Mesendoderm (in vitro differentiated cells): Measurements from ENCODE around the gene LGALS9C.
"Not testable (repeated sequence)": the region's sequence is repeated elsewhere in the genome, so short reads cannot be mapped to it uniquely, and the experiment has no call there.

Experiments
- DNase-seq: peaks from one replicate; pipeline ENCODE4 v3.0.0; 2013
- H2AK5ac ChIP-seq: 2 replicates; pipeline ENCODE4 v1.6.1; 2013; ENCODE audit warnings: low read length, inconsistent platforms
- H2BK120ac ChIP-seq: 2 replicates; pipeline ENCODE4 v1.6.1; 2013; ENCODE audit warnings: low read depth, mild to moderate bottlenecking, low read length, moderate library complexity, mixed read lengths
- H2BK15ac ChIP-seq: replicated peaks from 2 replicates; pipeline ENCODE4 v1.6.1; 2013; ENCODE audit warnings: low read depth, mild to moderate bottlenecking, moderate library complexity
- H2BK5ac ChIP-seq: 2 replicates; pipeline ENCODE4 v1.6.1; 2013; ENCODE audit warnings: low read length, inconsistent platforms
- H3K18ac ChIP-seq: 2 replicates; pipeline ENCODE4 v1.6.1; 2013; ENCODE audit warnings: mild to moderate bottlenecking, low read length, mixed read lengths
- H3K23ac ChIP-seq: one replicate; pipeline ENCODE4 v1.6.1; 2013; ENCODE audit warnings: low read length
- H3K27ac ChIP-seq: 2 replicates; pipeline ENCODE4 v1.5.1; 2013; ENCODE audit warnings: low read depth, mild to moderate bottlenecking, inconsistent platforms, low read length, moderate library complexity
- H3K27me3 ChIP-seq: 2 replicates; pipeline ENCODE4 v1.6.1; 2013; ENCODE audit warnings: low read length, control low read depth, mild to moderate bottlenecking, inconsistent platforms; ENCODE audit not compliant: insufficient read depth, poor library complexity
- H3K36me3 ChIP-seq: 2 replicates; pipeline ENCODE4 v1.6.1; 2013; ENCODE audit warnings: low read length, inconsistent platforms; ENCODE audit not compliant: control insufficient read depth, insufficient read depth
- H3K4ac ChIP-seq: one replicate; pipeline ENCODE4 v1.6.1; 2013; ENCODE audit warnings: low read depth, mild to moderate bottlenecking, low read length, moderate library complexity
- H3K4me1 ChIP-seq: 2 replicates; pipeline ENCODE4 v1.6.1; 2013; ENCODE audit warnings: low read depth, low read length, inconsistent platforms; ENCODE audit not compliant: control insufficient read depth
- H3K4me2 ChIP-seq: 2 replicates; pipeline ENCODE4 v1.6.1; 2013; ENCODE audit warnings: low read length
- H3K4me3 ChIP-seq: 2 replicates; pipeline ENCODE4 v1.5.1; 2013; ENCODE audit warnings: mild to moderate bottlenecking, low read length
- H3K56ac ChIP-seq: one replicate; pipeline ENCODE4 v1.6.1; 2013; ENCODE audit warnings: low read length
- H3K79me1 ChIP-seq: 2 replicates; pipeline ENCODE4 v1.6.1; 2013; ENCODE audit warnings: low read length, inconsistent platforms
- H3K79me2 ChIP-seq: 2 replicates; pipeline ENCODE4 v1.6.1; 2013; ENCODE audit warnings: mild to moderate bottlenecking, low read length; ENCODE audit not compliant: control insufficient read depth, insufficient read depth
- H3K9ac ChIP-seq: 2 replicates; pipeline ENCODE4 v1.6.1; 2013; ENCODE audit warnings: low read length, inconsistent platforms
- H4K5ac ChIP-seq: one replicate; pipeline ENCODE4 v1.6.1; 2013; ENCODE audit warnings: low read length
- H4K8ac ChIP-seq: one replicate; pipeline ENCODE4 v1.6.1; 2013; ENCODE audit warnings: low read depth, mild to moderate bottlenecking, control low read depth, low read length, moderate library complexity
- WGBS: extraction: QIAGEN DNeasy Blood & Tissue Kit; methylation state at CpG from one replicate; pipeline ENCODE4 v1.1.7; 2013; ENCODE audit warnings: low lambda C conversion rate, missing lambda C conversion rate; ENCODE audit not compliant: insufficient coverage; ENCODE audit errors: extremely low coverage; 5-methylcytosine and 5-hydroxymethylcytosine counted together

Gene LGALS9C

DNA sequence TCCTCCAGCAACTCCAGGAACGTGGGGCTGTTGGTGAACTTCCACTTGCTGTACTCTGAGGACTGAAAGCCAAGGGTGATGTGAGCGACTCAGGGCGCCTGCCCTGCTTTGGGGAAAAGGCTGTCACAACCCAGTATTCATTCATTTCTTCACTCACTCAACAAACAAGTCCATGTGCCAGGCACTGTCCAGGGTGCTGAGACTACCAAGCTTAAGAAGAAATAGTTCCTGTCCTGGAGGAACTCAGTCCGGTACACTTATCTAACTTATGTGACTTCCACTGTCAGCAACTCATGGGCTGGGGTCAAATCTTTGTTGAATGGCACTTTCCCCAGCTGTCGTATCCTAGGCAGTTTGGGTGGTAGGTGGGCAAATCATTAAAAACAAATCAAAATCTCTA is 26.6 kb downstream of the LGALS9C start:
- H3K4ac ChIP-seq, H3K36me3 ChIP-seq, H4K5ac ChIP-seq, H3K4me1 ChIP-seq, H3K18ac ChIP-seq, H3K23ac ChIP-seq, H3K27me3 ChIP-seq, DNase-seq, H3K4me3 ChIP-seq, H2BK5ac ChIP-seq, H2AK5ac ChIP-seq, H3K27ac ChIP-seq, H3K79me2 ChIP-seq, H2BK15ac ChIP-seq, H3K4me2 ChIP-seq, H3K56ac ChIP-seq, H3K9ac ChIP-seq, H2BK120ac ChIP-seq, H3K79me1 ChIP-seq, H4K8ac ChIP-seq: not testable (repeated sequence)
- WGBS: no CpG with 5 or more reads among the region's 5 CpGs

DNA sequence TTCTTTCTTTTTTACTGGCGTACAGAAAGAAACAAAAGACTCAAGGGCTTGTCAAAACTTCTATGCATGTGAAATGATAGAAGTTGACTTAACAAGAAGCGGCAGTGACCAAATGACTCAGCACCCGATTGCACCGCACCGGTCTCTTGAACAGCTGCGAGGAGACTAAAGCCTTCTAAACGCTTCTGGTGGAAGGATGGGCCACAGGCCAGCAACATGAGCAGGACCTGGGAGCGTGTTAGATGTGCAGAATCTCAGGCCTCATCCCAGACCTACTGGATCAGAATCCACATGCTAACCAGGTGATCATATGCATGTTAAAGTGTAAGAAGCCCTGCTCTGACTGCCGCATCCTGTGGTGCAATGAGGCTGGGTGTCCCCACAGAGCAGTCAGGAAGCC is 31.1 kb downstream of the LGALS9C start:
- H3K4me2 ChIP-seq, H3K23ac ChIP-seq, H3K9ac ChIP-seq, H2BK5ac ChIP-seq, H3K4me3 ChIP-seq, H3K18ac ChIP-seq, H3K79me1 ChIP-seq, H2BK15ac ChIP-seq, H4K8ac ChIP-seq, H2AK5ac ChIP-seq, H3K36me3 ChIP-seq, H3K4me1 ChIP-seq, H4K5ac ChIP-seq, H3K56ac ChIP-seq, H3K27me3 ChIP-seq, H3K4ac ChIP-seq, H3K27ac ChIP-seq, H2BK120ac ChIP-seq, H3K79me2 ChIP-seq, DNase-seq: not testable (repeated sequence)
- WGBS: no CpG with 5 or more reads among the region's 9 CpGs

DNA sequence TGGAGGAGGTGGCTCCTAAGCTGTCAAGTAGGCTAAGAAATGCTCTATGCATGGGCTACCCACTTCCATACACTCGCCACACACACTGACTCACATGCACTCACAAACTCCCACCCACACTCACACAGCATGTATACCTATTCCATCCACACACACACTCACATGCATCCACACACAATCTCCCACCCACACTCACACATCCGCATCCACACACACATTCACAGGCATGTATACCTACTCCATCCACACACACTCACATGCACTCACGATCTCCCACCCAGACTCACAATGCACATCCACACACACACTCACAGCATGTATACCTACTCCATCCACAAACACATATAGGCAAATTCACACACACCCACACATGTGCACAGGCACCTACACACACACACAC is 32.1 kb downstream of the LGALS9C start:
- not testable (repeated sequence) for H4K5ac ChIP-seq, H3K79me1 ChIP-seq, H3K56ac ChIP-seq, H3K79me2 ChIP-seq, H3K4me2 ChIP-seq, H3K4me3 ChIP-seq, H3K4me1 ChIP-seq, H3K18ac ChIP-seq, H4K8ac ChIP-seq, H3K9ac ChIP-seq, H2BK5ac ChIP-seq, H2BK120ac ChIP-seq, H2BK15ac ChIP-seq, H3K23ac ChIP-seq, H3K27ac ChIP-seq, DNase-seq, H3K27me3 ChIP-seq, H2AK5ac ChIP-seq, H3K36me3 ChIP-seq, H3K4ac ChIP-seq
- WGBS: no CpG with 5 or more reads among the region's 3 CpGs

DNA sequence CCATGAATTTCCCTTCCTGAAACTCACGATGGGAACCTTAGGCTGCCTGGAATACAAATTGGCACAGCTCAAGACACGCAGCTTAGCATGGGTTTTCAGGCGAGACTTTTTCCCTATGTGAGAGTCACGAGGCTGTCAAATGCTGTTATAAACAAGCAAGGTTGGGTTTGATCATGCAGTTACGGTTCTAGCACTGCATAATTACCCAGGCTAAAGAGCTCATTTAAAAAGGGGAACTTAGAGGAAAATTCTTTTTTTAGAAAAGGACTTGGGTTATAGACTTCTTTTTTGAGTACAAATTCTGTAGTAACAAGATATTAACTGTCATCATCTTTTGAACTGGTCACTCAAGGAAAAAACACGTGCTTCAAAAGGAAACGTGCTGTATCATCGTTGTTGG is 44.5 kb downstream of the LGALS9C start:
- not testable (repeated sequence) for H3K79me1 ChIP-seq, H3K4ac ChIP-seq, H2BK120ac ChIP-seq, H2BK5ac ChIP-seq, H3K4me2 ChIP-seq, H3K36me3 ChIP-seq, H3K27me3 ChIP-seq, H3K79me2 ChIP-seq, H4K5ac ChIP-seq, H3K23ac ChIP-seq, DNase-seq, H2AK5ac ChIP-seq, H3K27ac ChIP-seq, H3K4me1 ChIP-seq, H4K8ac ChIP-seq, H3K4me3 ChIP-seq, H3K18ac ChIP-seq, H3K9ac ChIP-seq, H2BK15ac ChIP-seq, H3K56ac ChIP-seq
- WGBS: no CpG with 5 or more reads among the region's 8 CpGs

DNA sequence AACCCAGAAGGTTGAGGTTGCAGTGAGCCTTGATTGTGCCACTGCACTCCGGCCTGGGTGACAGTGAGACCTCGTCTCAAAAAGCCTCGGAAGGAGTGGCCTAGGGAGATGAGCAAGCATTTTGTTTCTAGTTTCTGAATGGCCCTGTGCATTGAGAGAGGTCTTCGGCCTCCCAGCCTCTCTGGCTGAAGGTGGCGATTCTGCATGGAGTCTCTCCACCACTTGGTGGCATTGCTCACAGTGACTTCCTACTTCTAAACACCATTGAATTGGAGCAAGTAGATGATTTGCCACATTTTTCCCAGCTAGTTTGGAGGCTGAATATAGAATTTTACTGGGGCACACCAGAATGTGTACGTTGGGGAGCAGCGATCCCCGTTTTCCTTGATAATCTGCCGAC is 48.4 kb downstream of the LGALS9C start:
- not testable (repeated sequence) for H3K4me3 ChIP-seq, H3K79me1 ChIP-seq, H4K5ac ChIP-seq, H3K27ac ChIP-seq, H2AK5ac ChIP-seq, H2BK120ac ChIP-seq, H2BK15ac ChIP-seq, H3K9ac ChIP-seq, H3K4me1 ChIP-seq, H3K18ac ChIP-seq, H3K23ac ChIP-seq, H3K56ac ChIP-seq, DNase-seq, H3K27me3 ChIP-seq, H3K4me2 ChIP-seq, H3K79me2 ChIP-seq, H3K4ac ChIP-seq, H2BK5ac ChIP-seq, H4K8ac ChIP-seq, H3K36me3 ChIP-seq
- WGBS: no CpG with 5 or more reads among the region's 9 CpGs

DNA sequence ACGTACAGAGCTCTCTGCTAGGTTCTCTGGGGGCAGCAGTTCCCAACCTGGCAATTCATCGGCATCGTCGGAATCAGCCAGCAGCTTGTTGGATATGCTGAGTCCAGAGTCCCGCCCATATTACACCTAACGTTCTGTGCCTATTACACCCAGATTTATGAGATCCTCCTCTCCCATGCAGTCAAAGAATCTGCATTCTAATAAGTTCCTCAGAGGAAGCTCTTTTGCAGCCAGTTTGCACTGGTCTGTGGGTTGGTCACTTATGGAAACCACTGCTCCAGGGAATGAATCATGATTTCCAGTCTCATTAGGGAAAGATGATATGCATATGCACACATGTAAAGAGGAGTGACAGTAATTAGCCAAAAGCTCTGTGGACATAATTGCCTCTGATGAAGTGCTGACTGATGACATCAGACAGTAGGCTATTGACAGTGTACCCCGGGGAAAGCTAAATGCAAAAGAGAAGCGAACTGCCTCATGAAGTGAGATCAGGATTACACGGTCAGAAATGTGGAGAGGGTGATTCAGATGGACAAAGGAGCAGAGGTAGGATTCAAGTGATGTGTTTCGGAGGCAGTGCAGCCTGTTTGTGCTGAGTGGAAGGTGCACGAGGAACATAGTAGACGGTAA is 49.7 kb downstream of the LGALS9C start:
- H2BK120ac ChIP-seq, DNase-seq, H3K4ac ChIP-seq, H3K4me1 ChIP-seq, H3K4me3 ChIP-seq, H3K4me2 ChIP-seq, H2BK5ac ChIP-seq, H3K27ac ChIP-seq, H3K9ac ChIP-seq, H3K23ac ChIP-seq, H3K79me2 ChIP-seq, H3K79me1 ChIP-seq, H2BK15ac ChIP-seq, H3K56ac ChIP-seq, H4K5ac ChIP-seq, H3K18ac ChIP-seq, H4K8ac ChIP-seq, H3K27me3 ChIP-seq, H2AK5ac ChIP-seq, H3K36me3 ChIP-seq: not testable (repeated sequence)
- no CpG with 5 or more reads among the region's 12 CpGs for WGBS
